ENCODE results near the gene HS1BP3.

- no peak for TF ChIP-seq POLR2A (IDR thresholded peaks at IDR 0.05)
- no peak for TF ChIP-seq CTCF (IDR thresholded peaks at IDR 0.05)
- no peak for TF ChIP-seq POLR2AphosphoS5 (IDR thresholded peaks at IDR 0.05)
- TF ChIP-seq EP300 (IDR thresholded peaks at IDR 0.05): peak; percentile 33
Observed at GRCh38 chr2:20637147-20637546, 13.8 kb downstream of the HS1BP3 start.
